Measurements from ENCODE around the gene POLD2.
A peak's percentile ranks its signal among the peaks of the same experiment; 100 is the strongest.

The POLD2 gene

GRCh38 chr7:44071726-44072363 is 51.5 kb downstream of the POLD2 start:
- Mint-ChIP-seq H3K36me3 (ENCODE audit: low read depth) (peaks cover 23% of the 10 kb centered on the region), H3K4me3 (no peak overlapping the region), H3K4me1 (peaks cover 21% of the 10 kb centered on the region), H3K9me3 (no peaks in the 10 kb centered on the region), H3K27me3 (ENCODE audit: low read depth, poor library complexity) (no peaks in the 10 kb centered on the region), H3K27ac (peak overlapping the region; percentile 57)
- no peak for TF ChIP-seq CTCF (IDR thresholded peaks at IDR 0.05)
- no peak for DNase-seq

- H3K27ac Mint-ChIP-seq = no peak overlapping the region
- TF ChIP-seq CTCF (IDR thresholded peaks at IDR 0.05) = no peak
- H3K27me3 Mint-ChIP-seq (ENCODE audit: low read depth, poor library complexity) = no peaks in the 10 kb centered on the region
- peaks cover under 1% of the 10 kb centered on the region for H3K36me3 Mint-ChIP-seq (ENCODE audit: low read depth)
- no peaks in the 10 kb centered on the region for H3K9me3 Mint-ChIP-seq
- no peak for DNase-seq
- H3K4me3 Mint-ChIP-seq = no peak overlapping the region
- peaks cover 48% of the 10 kb centered on the region for H3K4me1 Mint-ChIP-seq
These were observed 55.3 kb downstream of the POLD2 start for GRCh38 chr7:44068054-44068453.

- TF ChIP-seq CTCF (IDR thresholded peaks at IDR 0.05) = no peak
- peaks cover 53% of the 10 kb centered on the region for H3K4me1 Mint-ChIP-seq
- no peaks in the 10 kb centered on the region for H3K36me3 Mint-ChIP-seq (ENCODE audit: low read depth)
- H3K4me3 Mint-ChIP-seq = no peak overlapping the region
- H3K27me3 Mint-ChIP-seq (ENCODE audit: low read depth, poor library complexity) = no peaks in the 10 kb centered on the region
- no peaks in the 10 kb centered on the region for H3K9me3 Mint-ChIP-seq
- no peak overlapping the region for H3K27ac Mint-ChIP-seq
- DNase-seq = no peak
These were observed 56.0 kb downstream of the POLD2 start for GRCh38 chr7:44067064-44067951.

- Mint-ChIP-seq H3K27ac (no peak overlapping the region), H3K4me3 (no peak overlapping the region), H3K9me3 (no peaks in the 10 kb centered on the region), H3K4me1 (peaks cover 53% of the 10 kb centered on the region), H3K27me3 (ENCODE audit: low read depth, poor library complexity) (no peaks in the 10 kb centered on the region), H3K36me3 (ENCODE audit: low read depth) (peaks cover 2% of the 10 kb centered on the region)
- DNase-seq = no peak
- no peak for TF ChIP-seq CTCF (IDR thresholded peaks at IDR 0.05)
These were observed 56.8 kb downstream of the POLD2 start for GRCh38 chr7:44066494-44067063.

- no peak for TF ChIP-seq CTCF (IDR thresholded peaks at IDR 0.05)
- H3K27ac Mint-ChIP-seq = peak overlapping the region; percentile 89
- H3K36me3 Mint-ChIP-seq (ENCODE audit: low read depth) = peaks cover 4% of the 10 kb centered on the region
- H3K4me1 Mint-ChIP-seq = peaks cover 53% of the 10 kb centered on the region
- H3K4me3 Mint-ChIP-seq = no peak overlapping the region
- no peaks in the 10 kb centered on the region for H3K9me3 Mint-ChIP-seq
- H3K27me3 Mint-ChIP-seq (ENCODE audit: low read depth, poor library complexity) = no peaks in the 10 kb centered on the region
- DNase-seq = no peak
These were observed 57.3 kb downstream of the POLD2 start for GRCh38 chr7:44066111-44066460.

All from nephron progenitor cell (in vitro differentiated cells).